K562 (cell line): ENCODE results near the gene SLC2A4RG. TPM values are rescaled to one million over a fixed set of nuclear protein-coding genes. Genes with fewer than 3 reads are reported as not detected.

Experiments
- ATAC-seq: fragments of 200-7000 bp; cut with Tn5 transposase; 3 replicates; pipeline ENCODE4 v1.9.1; 2020; ENCODE audit warnings: moderate library complexity
- BruUV-seq: library from RNA; stranded (reverse); fragments of 400-500 nt; replicated peaks from 2 replicates; lab custom pipeline; 2021; lab: Mats Ljungman, UMichigan
- CTCF ChIA-PET: fragments of 300-600 bp; formaldehyde crosslinking; extraction: SDS; loops from one replicate; lab custom pipeline; 2021; ENCODE audit warnings: low intra/inter-chr PET ratio; lab: Yijun Ruan, JAX
- POLR2A ChIA-PET: fragments of 300-600, 350-650 bp; sonication (Branson Sonifier 250); formaldehyde crosslinking; extraction: SDS; loops from one replicate; lab custom pipeline; 2021; ENCODE audit warnings: antibody characterized with exemption, inconsistent platforms; lab: Yijun Ruan, JAX
- DNase-seq, 4 experiments: peaks; one replicate each; pipeline versions ENCODE4 v3.0.0 to v3.0.0-alpha.2; 2011 to 2018; ENCODE audit warnings: low spot score in 3 of 4, mixed read lengths in 3 of 4; ENCODE audit errors: extremely low read depth in 1 of 4
- FAIRE-seq: peaks from 2 replicates; lab custom pipeline; 2011; peaks lifted over from hg19 to GRCh38; lab: Jason Lieb, UNC
- H2AFZ ChIP-seq: 2 replicates; pipeline ENCODE4 v1.6.0; 2011; ENCODE audit warnings: low read depth, low read length, control low read depth, inconsistent platforms
- H3K27ac ChIP-seq: fragments of 200-600 bp; 3 replicates; pipeline ENCODE4 v1.8.0; 2011; ENCODE audit warnings: low read depth, mild to moderate bottlenecking, control low read depth, inconsistent platforms, low read length, moderate library complexity, mixed read lengths; ENCODE audit errors: extremely low read depth
- H3K27me3 ChIP-seq, 2 experiments: fragments of 300-600 bp in 1 of 2; 2 replicates in 1 of 2; 3 replicates in 1 of 2; pipeline versions ENCODE4 v1.6.0 to v1.8.0; 2011; ENCODE audit warnings: inconsistent platforms in 2 of 2, low read length in 2 of 2, mild to moderate bottlenecking in 1 of 2, mixed read lengths in 1 of 2, moderate library complexity in 1 of 2; ENCODE audit not compliant: control insufficient read depth in 2 of 2, insufficient read depth in 2 of 2
- H3K36me3 ChIP-seq: fragments of 300-600 bp; 3 replicates; pipeline ENCODE4 v1.8.0; 2011; ENCODE audit warnings: mild to moderate bottlenecking, low read length, inconsistent platforms; ENCODE audit not compliant: control insufficient read depth, insufficient read depth
- H3K4me1 ChIP-seq, 2 experiments: fragments of 200-600 bp in 1 of 2; replicated peaks in 1 of 2; 2 replicates in 1 of 2; 3 replicates in 1 of 2; pipeline versions ENCODE4 v1.5.1 to v1.8.0; 2011; ENCODE audit warnings: inconsistent platforms in 2 of 2, low read length in 2 of 2, mild to moderate bottlenecking in 1 of 2, mixed read lengths in 1 of 2, moderate library complexity in 1 of 2; ENCODE audit not compliant: control insufficient read depth in 2 of 2, insufficient read depth in 2 of 2
- H3K4me2 ChIP-seq: 2 replicates; pipeline ENCODE4 v1.6.1; 2011; ENCODE audit warnings: low read length, control low read depth, inconsistent platforms, mixed read lengths; ENCODE audit not compliant: insufficient read depth
- H3K4me3 ChIP-seq: fragments of 200-600 bp; sonication (generic), shearing (Covaris generic); 2 replicates; pipeline ENCODE4 v1.5.1; 2016; ENCODE audit warnings: control low read depth, inconsistent platforms
- H3K79me2 ChIP-seq: fragments of 200-600 bp; 3 replicates; pipeline ENCODE4 v1.8.0; 2011; ENCODE audit warnings: low read length, inconsistent platforms; ENCODE audit not compliant: control insufficient read depth, insufficient read depth
- H3K9ac ChIP-seq, 2 experiments: 2 replicates each; pipeline versions ENCODE4 v1.6.0 to v1.6.1; 2011; ENCODE audit warnings: low read depth in 2 of 2, low read length in 2 of 2, control low read depth in 1 of 2, inconsistent platforms in 1 of 2, mild to moderate bottlenecking in 1 of 2, mixed read lengths in 1 of 2; ENCODE audit not compliant: insufficient read depth in 1 of 2
- H3K9me1 ChIP-seq: one replicate; pipeline ENCODE4 v1.6.0; 2011; ENCODE audit warnings: inconsistent platforms, mild to moderate bottlenecking, low read length, moderate library complexity; ENCODE audit not compliant: control insufficient read depth, insufficient read depth
- H3K9me3 ChIP-seq: replicated peaks from 2 replicates; pipeline ENCODE4 v1.5.1; 2011; ENCODE audit warnings: low read depth, low read length, inconsistent platforms; ENCODE audit not compliant: control insufficient read depth, insufficient read depth
- H4K20me1 ChIP-seq: replicated peaks from 2 replicates; pipeline ENCODE4 v1.6.1; 2011; ENCODE audit warnings: low read length, inconsistent platforms, mixed read lengths; ENCODE audit not compliant: control insufficient read depth, insufficient read depth
- CEBPB ChIP-seq: fragments of 450-650 bp; IDR thresholded peaks from 2 replicates; pipeline ENCODE4 v1.6.1; 2016; ENCODE audit warnings: missing genetic modification characterization, missing compliant biosample characterization
- CSDE1 ChIP-seq, 2 experiments: fragments of 450-650 bp; IDR thresholded peaks; 2 replicates each; pipeline ENCODE4 v1.6.1; 2016; ENCODE audit warnings: mild to moderate bottlenecking in 1 of 2
- FOXJ2 ChIP-seq: fragments of 200-800 bp; sonication (Bioruptor generic); IDR thresholded peaks from 2 replicates; pipeline ENCODE4 v1.6.1; 2016; ENCODE audit warnings: missing genetic modification characterization, missing compliant biosample characterization
- HCFC1 ChIP-seq: IDR thresholded peaks from 2 replicates; pipeline ENCODE4 v1.6.1; 2012; ENCODE audit warnings: low read depth, low read length, improper control_type of control experiment
- HNRNPUL1 ChIP-seq: fragments of 200-400 bp; formaldehyde crosslinking; IDR thresholded peaks from 2 replicates; pipeline ENCODE4 v1.6.1; 2017; ENCODE audit warnings: low read length
- HOMEZ ChIP-seq: fragments of 250-450 bp; sonication (Bioruptor Pico); IDR thresholded peaks from 2 replicates; pipeline ENCODE4 v1.4.0; 2020; ENCODE audit warnings: mild to moderate bottlenecking, moderate library complexity
- TCFL5 ChIP-seq: fragments of 250-450 bp; sonication (Bioruptor Pico); conservative IDR thresholded peaks from 2 replicates; pipeline ENCODE4 v1.6.1; 2021; ENCODE audit warnings: mild to moderate bottlenecking, moderate library complexity, matching md5 sums
- ZC3H11A ChIP-seq: IDR thresholded peaks from 2 replicates; pipeline ENCODE4 v1.6.1; 2012; ENCODE audit warnings: low read depth, low read length, improper control_type of control experiment
- ZC3H8 ChIP-seq: fragments of 450-650 bp; IDR thresholded peaks from 2 replicates; pipeline ENCODE4 v1.6.1; 2017
- ZFP36 ChIP-seq: fragments of 150-350 bp; IDR thresholded peaks from 2 replicates; pipeline ENCODE4 v1.6.1; 2018; ENCODE audit warnings: low read length, low read depth; ENCODE audit not compliant: partially characterized antibody
- ZNF347 ChIP-seq: fragments of 450-650 bp; formaldehyde crosslinking; IDR thresholded peaks from 2 replicates; pipeline ENCODE4 v1.4.0; 2020; ENCODE audit warnings: low read depth, mild to moderate bottlenecking, moderate library complexity
- WGBS: fragments of 100-300 bp; shearing (Covaris generic); methylation state at CpG from one replicate; pipeline ENCODE4 v1.1.6; 2016; ENCODE audit warnings: low coverage, mixed read lengths; ENCODE audit not compliant: insufficient coverage; ENCODE audit errors: missing lambda C conversion rate; 5-methylcytosine and 5-hydroxymethylcytosine counted together
- in situ Hi-C: fragments of 300-500 bp; cut with MboI; formaldehyde crosslinking; loops from 4 replicates; pipeline ENCODE4 v1.15.0; 2018; ENCODE audit warnings: inconsistent platforms, mixed read lengths
- intact Hi-C: fragments of 100-400 bp; cut with micrococcal nuclease; formaldehyde crosslinking; loops from 2 replicates; pipeline ENCODE4 v1.14.2; 2022
- polyA plus RNA-seq, 8 experiments: library from polyadenylated mRNA; depleted of rRNA in 4 of 8; stranded (reverse) in 5 of 8; unstranded in 3 of 8; fragments of >200 nt; fragmentation: Nextera tagmentation in 2 of 8; fragmentation: Illumina TruSeq in 1 of 8; extraction: Ambion mirVana in 2 of 8; extraction: Trizol in 1 of 8; gene quantifications; 2 replicates each; pipeline versions ENCODE4 v1.2.1 to v1.2.3, GENCODE V29; 2011 to 2014; ENCODE audit warnings: inconsistent platforms in 1 of 8, missing spikeins in 1 of 8
- total RNA-seq, 7 experiments: library from RNA; depleted of rRNA in 6 of 7; stranded (reverse); fragments of >200 nt in 6 of 7; fragmentation: Illumina TruSeq in 2 of 7; extraction: Trizol in 2 of 7; gene quantifications; 2 replicates each; pipeline versions ENCODE4 v1.2.1 to v1.2.3, GENCODE V29; 2011 to 2021; ENCODE audit warnings: low replicate concordance in 1 of 7

Gene SLC2A4RG
- total and polyA plus RNA-seq, 9 of the 15 experiments (the other 6 are each of a cell fraction or from before 2014, with no cell fraction given) = 0.34 to 97.3 (median 26.5) TPM

- H3K79me2 ChIP-seq = no peaks in the 10 kb centered on the region
- 27% methylated on average over 7 of the region's 7 CpGs for WGBS
- H3K4me3 ChIP-seq = no peak overlapping the region
- no peak overlapping the region for H3K4me2 ChIP-seq
- no peaks in the 10 kb centered on the region for H3K36me3 ChIP-seq
- no peaks in the 10 kb centered on the region for H3K9me3 ChIP-seq
- intact Hi-C loops = no loop called here
- no peaks in the 10 kb centered on the region for H4K20me1 ChIP-seq
- no peak for FAIRE-seq
- no TSS peak for BruUV-seq
- no peak for ATAC-seq
- no peak for DNase-seq
- peaks cover 3 to 18% of the 10 kb centered on the region in 2 experiments; a peak in 3 of 5 replicates for H3K4me1 ChIP-seq
- H3K9me1 ChIP-seq = no peaks in the 10 kb centered on the region
- no peak for TF ChIP-seq HOMEZ
- TF ChIP-seq CSDE1 (IDR thresholded peaks at IDR 0.05) = no peak
- no peak for TF ChIP-seq HCFC1
- no peak for TF ChIP-seq ZC3H8
- no peak overlapping the region for H3K9ac ChIP-seq
- no peak overlapping the region for H3K27ac ChIP-seq
- no peaks in the 10 kb centered on the region for H3K27me3 ChIP-seq
- CTCF ChIA-PET = no interaction called here
- in situ Hi-C loops = no loop called here
- H2AFZ ChIP-seq = no peak overlapping the region
- POLR2A ChIA-PET = no interaction called here
Observed at GRCh38 chr20:63758152-63758551, 18.6 kb downstream of the SLC2A4RG start.

- no peaks in the 10 kb centered on the region for H3K9me3 ChIP-seq
- H2AFZ ChIP-seq = no peak overlapping the region
- peaks cover 3 to 12% of the 10 kb centered on the region in 2 experiments; a peak in 2 of 5 replicates for H3K4me1 ChIP-seq
- H4K20me1 ChIP-seq = no peaks in the 10 kb centered on the region
- FAIRE-seq (no peak), ATAC-seq (peak; percentile 57), DNase-seq (peak in 1 of 4 experiments; percentile 12)
- H3K36me3 ChIP-seq = no peaks in the 10 kb centered on the region
- no peaks in the 10 kb centered on the region for H3K9me1 ChIP-seq
- in situ Hi-C loops = no loop called here
- H3K27ac ChIP-seq = no peak overlapping the region
- H3K4me2 ChIP-seq = no peak overlapping the region
- POLR2A ChIA-PET = interaction anchor here (0.7 to 1.0 kb wide), 2 partner anchors 25 kb away, joined by 3 read pairs; no protein-coding TSS in a partner anchor
- CTCF ChIA-PET = no interaction called here
- H3K27me3 ChIP-seq = no peaks in the 10 kb centered on the region
- no peaks in the 10 kb centered on the region for H3K79me2 ChIP-seq
- intact Hi-C loops = no loop called here
- no TSS peak for BruUV-seq
- H3K9ac ChIP-seq = peak overlapping the region in 1 of 2 experiments; percentile 16; a peak in 1 of 4 replicates
- TF ChIP-seq ZFP36 = no peak
- TF ChIP-seq FOXJ2 (tag) = no peak
- no peak for TF ChIP-seq ZNF347 (CRISPR knock-in tag)
- no peak for TF ChIP-seq ZC3H11A
- no peak for TF ChIP-seq HNRNPUL1
- peak; percentile 66 for TF ChIP-seq CEBPB (tag)
- TF ChIP-seq TCFL5 = no peak
- 10% methylated on average over 7 of the region's 7 CpGs for WGBS
- H3K4me3 ChIP-seq = no peak overlapping the region
Observed at GRCh38 chr20:63759377-63759901, 19.9 kb downstream of the SLC2A4RG start.
